Measurements from ENCODE around the gene DCUN1D3.

Gene DCUN1D3

GRCh38 chr16:20853981-20854620 lies 46.1 kb downstream of the DCUN1D3 start:
- TF ChIP-seq TAF1 (IDR thresholded peaks at IDR 0.05; ENCODE audit: borderline replicate concordance, low read depth, low read length), result no peak
- no peak for TF ChIP-seq POLR2AphosphoS5 (IDR thresholded peaks at IDR 0.05; ENCODE audit: low read depth, low read length)
- no peak for TF ChIP-seq POLR2A (IDR thresholded peaks at IDR 0.05; ENCODE audit: low read depth, low read length)
- no peak for DNase-seq (ENCODE audit: insufficient read length)
- no peak for FAIRE-seq

- DNase-seq (ENCODE audit: insufficient read length), result no peak
- FAIRE-seq, result no peak
- no peak for TF ChIP-seq POLR2A (IDR thresholded peaks at IDR 0.05; ENCODE audit: low read depth, low read length)
- no peak for TF ChIP-seq TAF1 (IDR thresholded peaks at IDR 0.05; ENCODE audit: borderline replicate concordance, low read depth, low read length)
- no peak for TF ChIP-seq POLR2AphosphoS5 (IDR thresholded peaks at IDR 0.05; ENCODE audit: low read depth, low read length)
These were observed 47.0 kb downstream of the DCUN1D3 start for GRCh38 chr16:20853143-20853542.

- no peak for FAIRE-seq
- no peak for DNase-seq (ENCODE audit: insufficient read length)
- TF ChIP-seq POLR2A (IDR thresholded peaks at IDR 0.05; ENCODE audit: low read depth, low read length) (no peak), TAF1 (IDR thresholded peaks at IDR 0.05; ENCODE audit: borderline replicate concordance, low read depth, low read length) (no peak), POLR2AphosphoS5 (IDR thresholded peaks at IDR 0.05; ENCODE audit: low read depth, low read length) (no peak)
These were observed 48.6 kb downstream of the DCUN1D3 start for GRCh38 chr16:20851601-20852000.

- TF ChIP-seq POLR2AphosphoS5 (IDR thresholded peaks at IDR 0.05; ENCODE audit: low read depth, low read length) (no peak), POLR2A (IDR thresholded peaks at IDR 0.05; ENCODE audit: low read depth, low read length) (no peak), TAF1 (IDR thresholded peaks at IDR 0.05; ENCODE audit: borderline replicate concordance, low read depth, low read length) (no peak)
- no peak for DNase-seq (ENCODE audit: insufficient read length)
- FAIRE-seq, result no peak
These were observed 49.2 kb downstream of the DCUN1D3 start for GRCh38 chr16:20850981-20851380.

- FAIRE-seq (peak; percentile 84), DNase-seq (ENCODE audit: insufficient read length) (no peak)
- TF ChIP-seq POLR2AphosphoS5 (IDR thresholded peaks at IDR 0.05; ENCODE audit: low read depth, low read length) (no peak), POLR2A (IDR thresholded peaks at IDR 0.05; ENCODE audit: low read depth, low read length) (no peak), TAF1 (IDR thresholded peaks at IDR 0.05; ENCODE audit: borderline replicate concordance, low read depth, low read length) (no peak)
These were observed 50.4 kb downstream of the DCUN1D3 start for GRCh38 chr16:20849589-20850390.

- DNase-seq (ENCODE audit: insufficient read length) (no peak), FAIRE-seq (no peak)
- TF ChIP-seq POLR2A (IDR thresholded peaks at IDR 0.05; ENCODE audit: low read depth, low read length) (no peak), TAF1 (IDR thresholded peaks at IDR 0.05; ENCODE audit: borderline replicate concordance, low read depth, low read length) (no peak), POLR2AphosphoS5 (IDR thresholded peaks at IDR 0.05; ENCODE audit: low read depth, low read length) (no peak)
These were observed 52.6 kb downstream of the DCUN1D3 start for GRCh38 chr16:20847550-20847949.

GRCh38 chr16:20846551-20846950 lies 53.6 kb downstream of the DCUN1D3 start:
- FAIRE-seq, result no peak
- no peak for DNase-seq (ENCODE audit: insufficient read length)
- TF ChIP-seq TAF1 (IDR thresholded peaks at IDR 0.05; ENCODE audit: borderline replicate concordance, low read depth, low read length), result no peak
- no peak for TF ChIP-seq POLR2AphosphoS5 (IDR thresholded peaks at IDR 0.05; ENCODE audit: low read depth, low read length)
- no peak for TF ChIP-seq POLR2A (IDR thresholded peaks at IDR 0.05; ENCODE audit: low read depth, low read length)

GRCh38 chr16:20846030-20846429 lies 54.1 kb downstream of the DCUN1D3 start:
- no peak for FAIRE-seq

GRCh38 chr16:20844588-20844987 lies 55.6 kb downstream of the DCUN1D3 start:
- DNase-seq (ENCODE audit: insufficient read length), result no peak
- TF ChIP-seq POLR2AphosphoS5 (IDR thresholded peaks at IDR 0.05; ENCODE audit: low read depth, low read length) (no peak), POLR2A (IDR thresholded peaks at IDR 0.05; ENCODE audit: low read depth, low read length) (no peak), TAF1 (IDR thresholded peaks at IDR 0.05; ENCODE audit: borderline replicate concordance, low read depth, low read length) (no peak)
- FAIRE-seq, result no peak

More at GRCh38 chr16:20846030-20846429, 54.1 kb downstream of the DCUN1D3 start:
- TF ChIP-seq POLR2AphosphoS5 (IDR thresholded peaks at IDR 0.05; ENCODE audit: low read depth, low read length) (no peak), POLR2A (IDR thresholded peaks at IDR 0.05; ENCODE audit: low read depth, low read length) (no peak), TAF1 (IDR thresholded peaks at IDR 0.05; ENCODE audit: borderline replicate concordance, low read depth, low read length) (no peak)
- no peak for DNase-seq (ENCODE audit: insufficient read length)

- TF ChIP-seq POLR2A (IDR thresholded peaks at IDR 0.05; ENCODE audit: low read depth, low read length), result no peak
- TF ChIP-seq POLR2AphosphoS5 (IDR thresholded peaks at IDR 0.05; ENCODE audit: low read depth, low read length), result no peak
- no peak for TF ChIP-seq TAF1 (IDR thresholded peaks at IDR 0.05; ENCODE audit: borderline replicate concordance, low read depth, low read length)
These were observed 56.1 kb downstream of the DCUN1D3 start for GRCh38 chr16:20844054-20844453.

GRCh38 chr16:20839504-20839903 lies 60.7 kb downstream of the DCUN1D3 start:
- TF ChIP-seq POLR2AphosphoS5 (IDR thresholded peaks at IDR 0.05; ENCODE audit: low read depth, low read length) (no peak), TAF1 (IDR thresholded peaks at IDR 0.05; ENCODE audit: borderline replicate concordance, low read depth, low read length) (no peak), POLR2A (IDR thresholded peaks at IDR 0.05; ENCODE audit: low read depth, low read length) (no peak)
- DNase-seq (ENCODE audit: insufficient read length), result no peak
- no peak for FAIRE-seq

More at GRCh38 chr16:20844054-20844453, 56.1 kb downstream of the DCUN1D3 start:
- DNase-seq (ENCODE audit: insufficient read length), result no peak
- no peak for FAIRE-seq

- TF ChIP-seq POLR2A (IDR thresholded peaks at IDR 0.05; ENCODE audit: low read depth, low read length), result no peak
- TF ChIP-seq POLR2AphosphoS5 (IDR thresholded peaks at IDR 0.05; ENCODE audit: low read depth, low read length), result no peak
- TF ChIP-seq TAF1 (IDR thresholded peaks at IDR 0.05; ENCODE audit: borderline replicate concordance, low read depth, low read length), result no peak
- DNase-seq (ENCODE audit: insufficient read length), result no peak
- FAIRE-seq, result no peak
These were observed 61.9 kb downstream of the DCUN1D3 start for GRCh38 chr16:20838240-20838639.

All from GM12892 (cell line).